ENCODE results near the gene RAB35. TPM values are rescaled to one million over a fixed set of nuclear protein-coding genes. Genes with fewer than 3 reads are reported as not detected.
A peak's percentile ranks its signal among the peaks of the same experiment; 100 is the strongest.

Gene RAB35
- total and polyA plus RNA-seq, 2 donors (not counting 1 experiment from before 2014, with no cell fraction given) = 20.4 to 52.9 TPM

GRCh38 chr12:120110550-120111501 lies 5.7 kb downstream of the RAB35 start:
- Mint-ChIP-seq H3K4me3 (peak overlapping the region; percentile 81), H3K4me1 (peaks cover 60% of the 10 kb centered on the region), H3K27ac (peak overlapping the region; percentile 87), H3K27me3 (no peaks in the 10 kb centered on the region), H3K9me3 (ENCODE audit: insufficient read depth) (no peaks in the 10 kb centered on the region)
- intact Hi-C loops (cut with micrococcal nuclease) = loop anchor here (1.0 kb wide), 1 partner anchor 24 kb away; no protein-coding TSS in a partner anchor
- H3K27me3 ChIP-seq (replicated peaks in 1 of 4; ENCODE audit: control extremely low read depth in 1 of 4, control insufficient read depth in 3 of 4, insufficient read depth in 4 of 4, low read length in 3 of 4) = no peaks in the 10 kb centered on the region
- DNase-seq = peak; percentile 79
- H4K20me1 ChIP-seq (ENCODE audit: control insufficient read depth, insufficient read depth, low read length, poor library complexity, severe bottlenecking) = peaks cover 100% of the 10 kb centered on the region
- peak overlapping the region; percentile 59 to 72 for H3K27ac ChIP-seq (ENCODE audit: low read length in 2 of 2)
- peak overlapping the region; percentile 19 for H3K9ac ChIP-seq (ENCODE audit: low read length)
- 28% methylated on average over 24 of the region's 26 CpGs for WGBS (ENCODE audit: insufficient coverage)
- peak overlapping the region; percentile 38 for H2AFZ ChIP-seq (ENCODE audit: insufficient read depth, low read depth, low read length, poor library complexity, severe bottlenecking)
- H3K79me2 ChIP-seq (ENCODE audit: control insufficient read depth, insufficient read depth, low read length) = peaks cover 85% of the 10 kb centered on the region
- H3K36me3 ChIP-seq (replicated peaks in 1 of 2; ENCODE audit: control extremely low read depth in 1 of 2, control insufficient read depth in 1 of 2, extremely low read depth in 1 of 2, insufficient read depth in 2 of 2, low read length in 1 of 2) = peaks cover 0 to 23% of the 10 kb centered on the region in 2 experiments
- no peaks in the 10 kb centered on the region for H3K9me3 ChIP-seq (ENCODE audit: control extremely low read depth in 1 of 3, control insufficient read depth in 2 of 3, insufficient read depth in 1 of 3, low read length in 2 of 3)
- TF ChIP-seq, protein P1, sequence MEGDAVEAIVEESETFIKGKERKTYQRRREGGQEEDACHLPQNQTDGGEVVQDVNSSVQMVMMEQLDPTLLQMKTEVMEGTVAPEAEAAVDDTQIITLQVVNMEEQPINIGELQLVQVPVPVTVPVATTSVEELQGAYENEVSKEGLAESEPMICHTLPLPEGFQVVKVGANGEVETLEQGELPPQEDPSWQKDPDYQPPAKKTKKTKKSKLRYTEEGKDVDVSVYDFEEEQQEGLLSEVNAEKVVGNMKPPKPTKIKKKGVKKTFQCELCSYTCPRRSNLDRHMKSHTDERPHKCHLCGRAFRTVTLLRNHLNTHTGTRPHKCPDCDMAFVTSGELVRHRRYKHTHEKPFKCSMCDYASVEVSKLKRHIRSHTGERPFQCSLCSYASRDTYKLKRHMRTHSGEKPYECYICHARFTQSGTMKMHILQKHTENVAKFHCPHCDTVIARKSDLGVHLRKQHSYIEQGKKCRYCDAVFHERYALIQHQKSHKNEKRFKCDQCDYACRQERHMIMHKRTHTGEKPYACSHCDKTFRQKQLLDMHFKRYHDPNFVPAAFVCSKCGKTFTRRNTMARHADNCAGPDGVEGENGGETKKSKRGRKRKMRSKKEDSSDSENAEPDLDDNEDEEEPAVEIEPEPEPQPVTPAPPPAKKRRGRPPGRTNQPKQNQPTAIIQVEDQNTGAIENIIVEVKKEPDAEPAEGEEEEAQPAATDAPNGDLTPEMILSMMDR (IDR thresholded peaks at IDR 0.05) = no peak
- no peak for TF ChIP-seq EZH2 (IDR thresholded peaks at IDR 0.05; ENCODE audit: borderline replicate concordance, insufficient read depth, low read depth, low read length, poor library complexity, severe bottlenecking)
- peak; percentile 88 for ATAC-seq (ENCODE audit: low read depth)
- H3K4me1 ChIP-seq (ENCODE audit: control insufficient read depth in 2 of 2, insufficient read depth in 2 of 2, low read length in 2 of 2) = peaks cover 44 to 55% of the 10 kb centered on the region in 2 donors
- CTCF ChIA-PET = interaction anchor here (0.7 to 1.0 kb wide), 2 partner anchors 9 to 24 kb away, joined by 5 to 10 read pairs; no protein-coding TSS in a partner anchor
- H3K4me3 ChIP-seq (ENCODE audit: control extremely low read depth in 1 of 5, extremely low read depth in 1 of 5, insufficient read depth in 1 of 5, low read depth in 2 of 5, low read length in 4 of 5) = peak overlapping the region in 3 of 5 experiments; percentile 9 to 25 (median 21)
- POLR2A ChIA-PET = interaction anchor here (1.4 to 2.0 kb wide), 2 partner anchors 24 to 91 kb away, joined by 5 to 13 read pairs; partner anchors contain the start of gene RPLP0
- H3K4me2 ChIP-seq (replicated peaks; ENCODE audit: low read depth, low read length, poor library complexity, severe bottlenecking) = peak overlapping the region; percentile 72
